Measurements from ENCODE around the gene GASK1A.

DNA sequence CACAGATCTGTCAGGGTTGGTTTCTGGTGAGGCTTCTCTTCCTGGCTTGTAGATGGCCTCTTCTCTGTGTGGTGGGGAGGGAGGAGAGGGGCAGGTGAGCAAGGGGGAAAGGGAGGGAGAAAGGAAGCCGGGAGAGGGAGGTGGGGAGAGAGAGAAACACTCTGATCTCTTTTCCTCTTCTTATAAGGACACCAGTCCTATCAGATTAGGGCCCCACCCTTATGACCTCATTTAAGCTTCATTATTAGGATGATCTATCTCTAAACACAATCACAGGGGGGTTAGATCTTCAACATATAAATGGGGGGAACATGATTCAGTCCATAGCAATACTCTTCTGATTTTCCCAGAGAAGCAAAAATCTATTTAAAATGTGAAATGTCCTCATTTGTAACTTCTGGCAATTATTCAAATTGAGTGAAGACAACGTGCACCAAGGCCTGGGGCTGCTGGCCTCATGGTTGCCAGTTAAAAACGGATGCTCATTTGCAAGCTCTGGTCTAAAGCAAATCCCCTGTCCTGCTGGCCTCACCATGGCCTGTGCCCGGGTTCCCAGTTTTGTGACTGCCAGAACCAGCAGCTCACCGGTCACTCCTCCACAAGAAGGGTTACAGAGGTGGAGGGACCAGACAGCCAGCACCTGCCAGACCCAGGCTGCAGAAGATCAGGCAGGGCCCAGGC is 118.4 kb downstream of the GASK1A start:
- TF ChIP-seq, protein P1, sequence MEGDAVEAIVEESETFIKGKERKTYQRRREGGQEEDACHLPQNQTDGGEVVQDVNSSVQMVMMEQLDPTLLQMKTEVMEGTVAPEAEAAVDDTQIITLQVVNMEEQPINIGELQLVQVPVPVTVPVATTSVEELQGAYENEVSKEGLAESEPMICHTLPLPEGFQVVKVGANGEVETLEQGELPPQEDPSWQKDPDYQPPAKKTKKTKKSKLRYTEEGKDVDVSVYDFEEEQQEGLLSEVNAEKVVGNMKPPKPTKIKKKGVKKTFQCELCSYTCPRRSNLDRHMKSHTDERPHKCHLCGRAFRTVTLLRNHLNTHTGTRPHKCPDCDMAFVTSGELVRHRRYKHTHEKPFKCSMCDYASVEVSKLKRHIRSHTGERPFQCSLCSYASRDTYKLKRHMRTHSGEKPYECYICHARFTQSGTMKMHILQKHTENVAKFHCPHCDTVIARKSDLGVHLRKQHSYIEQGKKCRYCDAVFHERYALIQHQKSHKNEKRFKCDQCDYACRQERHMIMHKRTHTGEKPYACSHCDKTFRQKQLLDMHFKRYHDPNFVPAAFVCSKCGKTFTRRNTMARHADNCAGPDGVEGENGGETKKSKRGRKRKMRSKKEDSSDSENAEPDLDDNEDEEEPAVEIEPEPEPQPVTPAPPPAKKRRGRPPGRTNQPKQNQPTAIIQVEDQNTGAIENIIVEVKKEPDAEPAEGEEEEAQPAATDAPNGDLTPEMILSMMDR (IDR thresholded peaks at IDR 0.05), result no peak
- TF ChIP-seq POLR2A (IDR thresholded peaks at IDR 0.05), result no peak

All from esophagus squamous epithelium (tissue), 4 donors.